Activated CD4-positive, alpha-beta T cell treated with anti-CD3 and anti-CD28 coated beads for 48 hours (primary cell): ENCODE data around the gene HTR3D.
"Not testable (repeated sequence)": the region's sequence is repeated elsewhere in the genome, so short reads cannot be mapped to it uniquely, and the experiment has no call there.

Experiments
- DNase-seq: peaks from one replicate; pipeline ENCODE4 v3.0.0-alpha.2; 2020

The HTR3D gene, protein sequence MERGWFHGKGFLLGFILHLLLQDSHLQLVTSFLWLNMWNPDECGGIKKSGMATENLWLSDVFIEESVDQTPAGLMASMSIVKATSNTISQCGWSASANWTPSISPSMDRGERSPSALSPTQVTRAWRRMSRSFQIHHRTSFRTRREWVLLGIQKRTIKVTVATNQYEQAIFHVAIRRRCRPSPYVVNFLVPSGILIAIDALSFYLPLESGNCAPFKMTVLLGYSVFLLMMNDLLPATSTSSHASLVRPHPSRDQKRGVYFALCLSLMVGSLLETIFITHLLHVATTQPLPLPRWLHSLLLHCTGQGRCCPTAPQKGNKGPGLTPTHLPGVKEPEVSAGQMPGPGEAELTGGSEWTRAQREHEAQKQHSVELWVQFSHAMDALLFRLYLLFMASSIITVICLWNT

GRCh38 chr3:184031187-184031792, at the start of gene HTR3D:
Gene HTR3D (plus strand): TSS chr3:184031742. CDS start chr3:184031742, 0 bp downstream.
- no peak for DNase-seq

DNA sequence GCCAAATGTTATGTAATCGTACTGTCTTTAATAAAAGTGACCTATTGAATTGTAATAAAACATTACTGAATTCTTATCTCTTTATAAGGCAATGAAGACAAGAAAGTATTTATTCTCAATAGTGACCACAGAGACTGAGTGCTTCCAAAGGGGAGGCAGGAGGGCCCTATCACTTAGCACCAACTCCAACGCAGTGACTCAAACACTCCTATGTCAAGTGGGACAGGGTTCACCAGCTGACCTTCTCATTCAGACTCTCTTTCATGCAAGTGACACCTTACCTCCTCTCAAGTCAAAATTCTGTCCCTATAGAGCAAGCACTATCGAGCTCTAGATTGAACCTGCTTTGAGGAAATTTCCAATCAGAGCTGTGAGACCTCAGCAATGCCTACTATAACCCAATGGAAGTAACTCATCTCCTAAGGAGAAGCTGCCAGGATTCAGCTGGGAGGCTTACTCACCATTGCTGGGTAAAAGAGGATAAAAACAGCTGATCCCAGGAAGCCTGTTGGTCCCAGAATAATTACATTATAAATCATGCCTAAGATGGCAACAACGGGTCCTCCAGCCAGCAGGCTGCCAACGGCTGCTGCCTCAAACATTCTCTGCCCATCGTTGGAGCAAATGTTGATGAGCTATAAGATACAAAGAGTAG, 49.4 kb upstream of the HTR3D start:
- no peak for DNase-seq

DNA sequence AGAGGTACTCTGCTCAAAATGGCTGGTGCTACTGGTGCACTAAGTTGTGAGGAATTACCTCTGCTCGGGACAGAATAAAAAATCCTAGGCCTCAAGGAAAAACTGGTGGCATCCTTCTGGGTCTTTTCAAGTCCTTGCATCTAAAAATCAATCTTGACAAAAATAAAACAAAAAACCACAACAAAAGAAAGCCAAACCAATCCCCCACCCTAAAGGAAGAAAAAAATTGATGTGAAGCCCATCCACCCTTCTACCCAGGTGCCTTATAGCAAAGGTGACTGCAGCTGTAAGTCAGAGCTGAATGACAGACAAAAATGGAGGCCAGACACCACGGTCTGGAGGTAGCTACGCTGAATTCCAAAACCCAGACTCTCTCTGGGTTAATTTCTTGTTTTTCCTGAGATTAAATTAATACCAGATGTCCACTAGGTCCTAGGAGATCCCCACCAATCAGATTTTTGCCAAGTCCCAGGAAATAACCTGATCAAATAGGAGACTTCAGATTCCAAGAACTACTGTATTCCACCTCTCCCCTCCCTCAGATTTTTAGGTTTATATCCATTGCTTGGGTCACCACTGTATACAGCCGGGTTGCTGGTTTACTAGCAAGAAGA, 47.3 kb upstream of the HTR3D start:
- no peak for DNase-seq

- DNase-seq, result no peak
Observed at GRCh38 chr3:183984749-183985729, 46.5 kb upstream of the HTR3D start.

- DNase-seq, result no peak
Observed at GRCh38 chr3:183987000-183987600, 44.4 kb upstream of the HTR3D start.

GRCh38 chr3:183988216-183988790, 43.2 kb upstream of the HTR3D start:
- DNase-seq, result no peak

- DNase-seq, result no peak
Observed at GRCh38 chr3:183991403-183991802, 40.1 kb upstream of the HTR3D start.

GRCh38 chr3:184001761-184002160, 29.8 kb upstream of the HTR3D start:
- DNase-seq, result no peak

GRCh38 chr3:184002469-184002868, 29.1 kb upstream of the HTR3D start:
- DNase-seq, result no peak

DNA sequence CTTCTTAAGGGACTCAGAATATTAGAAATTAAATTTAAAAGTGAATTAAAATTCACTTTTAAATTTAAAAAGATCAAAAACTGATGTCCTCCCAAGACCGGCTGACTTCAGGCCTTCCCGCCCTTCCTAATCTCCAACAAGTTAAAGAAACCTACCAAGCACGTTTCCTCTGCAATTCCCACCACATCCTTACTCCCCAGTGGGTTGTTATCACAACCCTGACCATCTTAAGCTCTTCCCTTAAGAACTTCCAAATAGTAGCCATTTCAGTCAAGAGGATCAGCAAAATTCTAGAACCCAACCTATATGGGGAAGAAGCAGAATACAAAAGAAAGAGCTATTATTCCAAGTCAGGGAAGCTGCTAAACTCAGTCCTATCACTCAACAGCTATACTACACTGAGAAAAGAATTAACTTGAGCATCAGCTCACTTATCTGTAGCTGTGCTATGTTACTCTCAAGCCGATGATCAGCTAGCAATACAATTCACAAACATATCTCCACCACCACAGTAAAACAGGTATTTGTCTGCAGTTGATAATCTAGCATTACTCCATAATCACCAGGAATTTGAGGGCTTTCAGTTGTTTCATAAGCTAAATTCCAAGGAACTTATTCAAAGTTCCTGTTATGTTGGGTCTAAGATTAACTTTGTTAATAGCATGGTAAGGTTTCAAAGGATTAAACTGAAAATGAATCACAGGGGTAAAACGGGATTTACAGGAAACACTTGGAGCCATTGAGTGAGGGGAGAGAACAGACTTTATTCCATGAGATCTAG, 28.2 kb upstream of the HTR3D start:
- no peak for DNase-seq

GRCh38 chr3:184004476-184004875, 27.1 kb upstream of the HTR3D start:
- DNase-seq, result no peak

- peak; percentile 44 for DNase-seq
Observed at GRCh38 chr3:184005941-184006507, 25.5 kb upstream of the HTR3D start.

DNA sequence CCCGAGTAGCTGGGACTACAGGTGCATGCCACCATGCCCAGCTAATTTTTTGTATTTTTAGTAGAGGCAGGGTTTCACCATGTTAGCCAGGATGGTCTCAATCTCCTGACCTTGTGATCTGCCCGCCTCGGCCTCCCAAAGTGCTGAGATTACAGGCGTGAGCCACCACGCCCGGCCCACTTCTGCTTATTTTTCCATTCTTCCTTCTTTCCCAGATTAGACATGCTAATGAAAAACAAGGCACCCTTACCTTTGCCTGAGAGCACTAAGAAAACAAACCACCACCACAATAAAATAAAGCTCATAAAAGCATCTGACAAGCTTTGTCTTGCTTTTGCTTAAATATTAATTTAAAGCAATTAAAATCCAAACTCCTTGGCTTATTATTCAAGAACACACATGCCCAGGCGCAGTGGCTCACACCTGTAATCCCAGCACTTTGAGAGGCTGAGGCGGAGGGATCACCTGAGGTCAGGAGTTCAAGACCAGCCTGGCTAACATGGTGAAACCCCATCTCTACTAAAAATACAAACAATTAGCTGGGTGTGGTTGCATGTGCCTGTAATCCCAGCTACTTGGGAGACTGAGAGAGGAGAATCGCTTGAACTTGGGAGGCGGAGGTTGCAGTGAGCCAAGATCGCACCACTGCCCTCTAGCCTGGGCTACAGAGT, 24.3 kb upstream of the HTR3D start:
- not testable (repeated sequence) for DNase-seq

- no peak for DNase-seq
Observed at GRCh38 chr3:184008161-184008560, 23.4 kb upstream of the HTR3D start.

GRCh38 chr3:184011230-184011876, 20.2 kb upstream of the HTR3D start:
- DNase-seq, result no peak

GRCh38 chr3:184011937-184012889, 19.3 kb upstream of the HTR3D start:
- no peak for DNase-seq

GRCh38 chr3:184015381-184016019, 16.0 kb upstream of the HTR3D start:
- no peak for DNase-seq
